GM19324 (cell line): ENCODE data around the gene EIF4ENIF1.
"Not testable (repeated sequence)": the region's sequence is repeated elsewhere in the genome, so short reads cannot be mapped to it uniquely, and the experiment has no call there.

Experiments used
- ATAC-seq: cut with Tn5 transposase; IDR thresholded peaks from one replicate; pipeline ENCODE4 v1.9.1; 2021; ENCODE audit warnings: mild to moderate bottlenecking, moderate library complexity; ENCODE audit not compliant: unreplicated experiment, low FRiP score

EIF4ENIF1 gene

GRCh38 chr22:31447337-31447736, 42.3 kb downstream of the EIF4ENIF1 start:
- ATAC-seq = no peak

DNA sequence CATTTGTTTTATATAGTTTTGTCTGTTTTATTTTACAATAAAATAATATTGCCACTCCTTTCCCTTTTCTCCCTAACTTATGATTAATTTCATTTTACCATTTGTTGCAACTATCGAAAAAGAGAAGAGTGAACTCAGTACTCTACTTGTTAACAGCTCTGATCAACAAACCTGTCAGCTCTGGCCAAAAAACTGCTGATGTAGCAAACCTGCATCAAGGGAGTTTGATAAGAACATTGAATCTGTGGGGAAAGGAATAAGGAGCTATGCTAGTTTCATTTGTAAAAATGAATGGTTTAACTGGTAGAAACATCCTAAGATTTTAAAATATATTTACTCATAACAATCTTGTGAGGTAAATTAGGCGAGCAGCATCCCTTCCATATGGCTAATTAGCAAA, 42.9 kb downstream of the EIF4ENIF1 start:
- ATAC-seq = no peak

GRCh38 chr22:31446208-31446607, 43.4 kb downstream of the EIF4ENIF1 start:
- no peak for ATAC-seq

DNA sequence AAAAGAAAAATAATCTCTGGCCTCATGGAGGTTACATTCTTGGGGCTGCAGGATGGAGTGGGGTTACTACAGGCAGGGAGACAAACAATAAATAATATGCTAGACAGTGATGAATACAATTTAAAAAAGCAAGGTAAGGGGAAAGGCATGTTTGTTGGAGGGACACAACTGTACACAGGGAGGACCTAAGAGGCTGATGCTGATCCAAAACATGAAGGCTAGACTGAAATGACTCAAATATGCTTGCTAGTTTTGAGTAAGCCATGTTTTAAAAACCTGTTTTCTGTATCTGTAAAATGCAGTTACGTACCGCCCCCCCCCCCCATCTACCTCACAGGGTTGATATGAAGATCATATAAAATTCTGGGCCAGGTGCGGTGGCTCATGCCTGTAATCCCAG, 44.0 kb downstream of the EIF4ENIF1 start:
- no peak for ATAC-seq

DNA sequence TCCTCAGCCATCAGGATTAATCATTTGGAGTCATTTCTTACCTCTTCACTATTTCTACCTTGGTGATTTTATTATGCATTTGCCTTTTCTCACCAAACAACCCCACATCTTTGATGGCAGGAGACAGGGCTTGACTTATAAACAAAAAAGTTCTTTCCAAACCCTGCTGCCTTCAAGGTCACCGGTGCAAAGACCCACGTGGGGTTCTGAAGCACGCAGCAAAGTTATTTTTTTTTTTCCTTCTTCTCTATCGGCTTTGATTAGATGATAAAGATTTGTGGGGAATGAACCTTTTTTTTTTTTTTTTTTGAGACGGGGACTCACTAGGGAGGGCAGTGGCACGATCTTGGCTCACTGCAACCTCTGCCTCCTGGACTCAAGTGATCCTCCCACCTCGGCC, 46.1 kb downstream of the EIF4ENIF1 start:
- no peak for ATAC-seq

- no peak for ATAC-seq
Measured at GRCh38 chr22:31442768-31443489, 46.7 kb downstream of the EIF4ENIF1 start.

- ATAC-seq = no peak
Measured at GRCh38 chr22:31441652-31442051, 48.0 kb downstream of the EIF4ENIF1 start.

- ATAC-seq = no peak
Measured at GRCh38 chr22:31440681-31441080, 49.0 kb downstream of the EIF4ENIF1 start.

GRCh38 chr22:31439808-31440207, 49.8 kb downstream of the EIF4ENIF1 start:
- no peak for ATAC-seq

DNA sequence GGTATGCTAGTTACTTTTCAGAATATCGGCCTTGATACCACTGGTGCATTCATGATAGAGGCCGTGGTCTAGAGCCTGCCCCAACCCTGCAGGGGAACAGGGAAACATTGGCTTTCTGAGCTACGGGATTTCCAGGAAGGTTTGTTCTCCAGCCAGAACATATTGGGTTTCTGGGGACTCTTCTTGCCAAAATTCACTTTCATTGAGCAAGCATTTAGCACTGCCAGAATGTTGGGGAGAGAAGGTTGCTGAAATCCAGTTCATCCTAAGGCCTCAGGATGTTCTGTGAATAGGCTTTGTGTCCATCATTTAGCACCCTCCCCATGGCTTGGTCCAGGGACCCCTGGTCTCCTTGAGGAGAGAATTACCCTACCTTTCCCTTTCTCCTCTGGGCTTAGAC, 53.5 kb downstream of the EIF4ENIF1 start:
- ATAC-seq = no peak

DNA sequence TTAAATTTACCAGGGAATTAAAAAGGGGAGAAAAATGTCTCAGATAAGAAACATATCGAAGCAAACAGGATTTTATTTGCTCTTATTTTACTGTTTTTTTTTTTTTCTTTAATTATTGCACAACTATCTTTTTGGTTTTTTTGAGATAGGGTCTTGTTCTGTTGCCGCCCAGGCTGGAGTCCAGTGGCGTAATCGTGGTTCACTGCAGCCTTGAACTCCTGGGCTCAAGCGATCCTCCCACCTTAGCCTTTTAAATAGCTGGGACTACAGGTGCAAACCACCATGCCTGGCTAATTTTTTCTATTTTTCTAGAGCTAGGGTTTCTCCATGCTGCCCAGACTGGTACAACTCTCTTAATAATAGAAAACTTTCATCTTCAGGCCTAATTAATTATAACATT, 57.7 kb downstream of the EIF4ENIF1 start:
- ATAC-seq = no peak

DNA sequence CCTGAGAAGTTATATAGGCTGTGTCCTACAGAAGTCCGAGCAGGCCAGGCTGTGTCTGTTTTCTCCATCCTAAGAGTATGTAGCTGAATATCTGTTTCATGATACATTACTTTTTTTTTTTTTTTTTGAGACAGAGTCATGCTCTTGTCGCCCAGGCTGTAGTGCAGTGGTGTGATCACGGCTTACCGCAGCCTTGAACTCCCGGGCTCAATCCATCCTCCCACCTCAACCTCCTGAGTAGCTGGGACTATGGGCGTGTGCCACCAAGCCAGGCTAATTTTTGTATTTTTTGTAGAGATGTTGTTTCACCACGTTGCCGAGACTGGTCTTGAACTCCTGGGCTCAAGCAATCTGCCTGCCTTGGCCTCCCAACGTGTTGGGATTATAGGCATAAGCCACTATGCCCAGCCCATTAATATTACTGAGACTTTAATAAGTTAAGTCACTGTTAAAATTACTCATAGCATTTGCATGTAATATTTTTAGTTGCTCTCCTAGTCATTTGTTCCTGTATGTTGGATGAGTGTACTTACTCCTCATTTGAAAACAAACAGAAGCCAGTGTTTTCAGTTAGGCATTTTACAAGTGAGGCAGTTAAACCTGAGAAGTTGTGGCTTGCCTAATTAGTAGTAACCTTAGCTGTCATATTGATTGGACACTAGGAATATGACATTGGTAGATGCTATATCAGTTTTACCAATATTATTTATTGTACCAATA, 64.2 kb downstream of the EIF4ENIF1 start:
- no peak for ATAC-seq

DNA sequence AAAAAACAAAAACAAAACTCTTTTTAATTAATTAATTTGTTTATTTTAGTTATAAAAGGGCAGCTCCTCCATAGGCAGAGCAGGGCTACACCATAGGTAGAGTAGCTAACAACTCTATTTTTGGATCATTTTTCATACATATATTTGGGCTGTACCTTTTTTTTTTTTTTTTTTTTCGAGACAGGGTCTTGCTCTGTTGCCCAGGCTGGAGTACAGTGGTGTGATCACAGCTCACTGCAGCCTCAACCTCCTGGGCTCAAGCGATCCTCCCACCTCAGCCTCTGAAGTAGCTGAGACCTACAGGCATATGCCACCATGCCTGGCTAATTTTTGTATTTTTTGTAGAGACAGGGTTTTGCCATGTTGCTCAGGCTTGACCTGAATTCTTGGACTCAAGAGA, 87.3 kb downstream of the EIF4ENIF1 start:
- ATAC-seq = not testable (repeated sequence)

DNA sequence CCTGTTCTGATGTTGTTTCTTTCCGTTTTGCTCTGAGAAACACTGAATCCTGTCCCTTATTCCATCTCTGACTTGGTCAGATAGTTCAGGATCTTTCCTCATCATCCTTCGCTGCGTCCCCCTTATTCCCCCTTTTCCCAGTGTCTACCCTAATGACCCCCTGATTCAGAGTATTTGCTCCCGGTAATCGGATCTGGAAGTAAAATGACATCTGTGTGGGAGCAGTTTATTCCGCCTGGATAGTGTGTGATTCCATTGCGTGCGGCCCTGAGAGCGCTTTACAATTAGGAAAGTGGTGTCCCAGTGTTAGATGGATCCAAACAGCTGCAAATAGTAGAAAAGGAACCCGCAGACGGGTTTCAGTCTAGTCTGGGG, 89.6 kb downstream of the EIF4ENIF1 start:
- no peak for ATAC-seq

GRCh38 chr22:31399211-31400022, 90.2 kb downstream of the EIF4ENIF1 start, which contains the start of gene DRG1:
Gene DRG1, plus strand, starts transcription at chr22:31399604. Its CDS starts 80 bp downstream, at chr22:31399684.
- ATAC-seq = peak; percentile 96

DNA sequence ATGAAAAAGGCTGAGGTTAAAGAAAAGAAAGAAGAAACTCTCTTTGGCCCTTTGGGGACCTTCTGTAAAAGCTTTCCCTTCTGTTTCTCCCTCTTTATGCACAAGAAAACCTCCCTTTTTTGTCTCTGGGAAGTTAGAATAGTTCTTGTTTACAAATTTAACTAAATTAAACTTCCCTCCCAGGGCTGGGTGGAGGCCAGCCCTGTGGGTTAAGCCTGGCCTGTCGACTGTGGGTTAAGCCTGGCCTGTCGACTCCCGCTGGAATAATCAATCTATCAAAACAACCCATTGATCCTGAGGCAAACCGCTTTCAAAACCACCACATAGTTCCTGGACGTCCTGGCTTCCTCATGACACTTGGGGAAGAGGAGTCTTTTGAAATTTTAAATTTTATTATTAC, 91.4 kb downstream of the EIF4ENIF1 start:
- no peak for ATAC-seq

- no peak for ATAC-seq
Measured at GRCh38 chr22:31394326-31394725, 95.3 kb downstream of the EIF4ENIF1 start.

- no peak for ATAC-seq
Measured at GRCh38 chr22:31393893-31394292, 95.7 kb downstream of the EIF4ENIF1 start.
